Ammon's horn (tissue), 1 donor: ENCODE results near the gene TFDP1.
A peak's percentile ranks its signal among the peaks of the same experiment; 100 is the strongest.
"Not testable (repeated sequence)": the region's sequence is repeated elsewhere in the genome, so short reads cannot be mapped to it uniquely, and the experiment has no call there.

Experiments
- DNase-seq: peaks from one replicate; pipeline ENCODE4 v3.0.0-alpha.2; 2016; ENCODE audit warnings: low spot score

The TFDP1 gene

GRCh38 chr13:113573065-113573464, 11.5 kb upstream of the TFDP1 start:
- no peak for DNase-seq

GRCh38 chr13:113576597-113576996, 8.0 kb upstream of the TFDP1 start:
- DNase-seq, result no peak

- no peak for DNase-seq
Measured at GRCh38 chr13:113577881-113578435, 6.6 kb upstream of the TFDP1 start.

GRCh38 chr13:113579686-113580085, 4.9 kb upstream of the TFDP1 start:
- no peak for DNase-seq

GRCh38 chr13:113581871-113582270, 2.7 kb upstream of the TFDP1 start:
- DNase-seq, result peak; percentile 1

GRCh38 chr13:113582841-113583631, 1.5 kb upstream of the TFDP1 start:
- DNase-seq, result peak; percentile 1

- DNase-seq, result no peak
Measured at GRCh38 chr13:113584870-113585671, 518 bp downstream of the TFDP1 start.

- no peak for DNase-seq
Measured at GRCh38 chr13:113585896-113586295, 1.3 kb downstream of the TFDP1 start.

- DNase-seq, result no peak
Measured at GRCh38 chr13:113586661-113587479, 2.3 kb downstream of the TFDP1 start.

GRCh38 chr13:113588394-113589111, 4.0 kb downstream of the TFDP1 start:
- no peak for DNase-seq

GRCh38 chr13:113589251-113589960, 4.9 kb downstream of the TFDP1 start:
- peak; percentile 1 for DNase-seq

- peak; percentile 0 for DNase-seq
Measured at GRCh38 chr13:113589961-113590339, 5.4 kb downstream of the TFDP1 start.

- DNase-seq, result peak; percentile 0
Measured at GRCh38 chr13:113591750-113592149, 7.2 kb downstream of the TFDP1 start.

GRCh38 chr13:113592571-113592970, 8.0 kb downstream of the TFDP1 start:
- no peak for DNase-seq

- DNase-seq, result not testable (repeated sequence)
Measured at GRCh38 chr13:113594066-113594821, 9.7 kb downstream of the TFDP1 start.

GRCh38 chr13:113595131-113595530, 10.6 kb downstream of the TFDP1 start:
- no peak for DNase-seq

- no peak for DNase-seq
Measured at GRCh38 chr13:113596321-113597200, 12.0 kb downstream of the TFDP1 start.

- no peak for DNase-seq
Measured at GRCh38 chr13:113597391-113598080, 13.0 kb downstream of the TFDP1 start.

GRCh38 chr13:113598081-113598410, 13.5 kb downstream of the TFDP1 start:
- DNase-seq, result no peak
